CD4-positive, alpha-beta T cell (primary cell): ENCODE measurements around the gene CCNI2. TPM values are rescaled to one million over a fixed set of nuclear protein-coding genes. Genes with fewer than 3 reads are reported as not detected.

Experiments
- ATAC-seq: fragments of 200-7000 bp; cut with Tn5 transposase; one replicate; pipeline ENCODE4 v1.10.0; 2022; ENCODE audit warnings: mild to moderate bottlenecking; ENCODE audit not compliant: poor library complexity
- CTCF ChIA-PET: fragments of 350-600 bp; sonication (Branson Sonifier 250); formaldehyde crosslinking; loops from one replicate; lab custom pipeline; 2021; ENCODE audit warnings: antibody characterized with exemption, inconsistent platforms; lab: Charles Lee
- POLR2A ChIA-PET: fragments of 350-600 bp; sonication (Branson Sonifier 250); formaldehyde crosslinking; loops from one replicate; lab custom pipeline; 2021; ENCODE audit warnings: antibody characterized with exemption, inconsistent platforms; lab: Charles Lee
- DNase-seq, 14 experiments: peaks; one replicate each; pipeline ENCODE4 v3.0.0-alpha.2; 2013 to 2020; ENCODE audit warnings: mixed read lengths in 2 of 14
- H3K27ac ChIP-seq, 2 donors: one replicate each; pipeline versions ENCODE4 v1.5.1 to v1.7.0; 2013; ENCODE audit warnings: low read length in 2 of 2, low read depth in 1 of 2, mild to moderate bottlenecking in 1 of 2
- H3K27me3 ChIP-seq, 2 experiments: 1 replicate in 1 of 2; 2 replicates in 1 of 2; pipeline versions ENCODE4 v1.6.1 to v1.7.0; 2013; ENCODE audit warnings: low read length in 2 of 2, control low read depth in 1 of 2, mild to moderate bottlenecking in 1 of 2, moderate library complexity in 1 of 2; ENCODE audit not compliant: insufficient read depth in 2 of 2, control insufficient read depth in 1 of 2
- H3K36me3 ChIP-seq: one replicate; pipeline ENCODE4 v1.6.1; 2013; ENCODE audit warnings: low read length, control low read depth; ENCODE audit not compliant: insufficient read depth
- H3K4me1 ChIP-seq: one replicate; pipeline ENCODE4 v1.6.1; 2013; ENCODE audit warnings: low read length, control low read depth; ENCODE audit not compliant: insufficient read depth
- H3K4me3 ChIP-seq: one replicate; pipeline ENCODE4 v1.5.1; 2013; ENCODE audit warnings: mild to moderate bottlenecking, low read length, moderate library complexity
- H3K9me3 ChIP-seq, 2 experiments: 1 replicate in 1 of 2; 2 replicates in 1 of 2; pipeline versions ENCODE4 v1.6.1 to v1.7.0; 2013; ENCODE audit warnings: low read length in 2 of 2, mild to moderate bottlenecking in 2 of 2, control low read depth in 1 of 2, moderate library complexity in 1 of 2; ENCODE audit not compliant: control insufficient read depth in 1 of 2, insufficient read depth in 1 of 2
- H3K27ac Mint-ChIP-seq: one replicate; pipeline ENCODE4 v1.8.0; 2020; ENCODE audit warnings: mixed read lengths
- H3K27me3 Mint-ChIP-seq: one replicate; pipeline ENCODE4 v1.8.0; 2021; ENCODE audit warnings: mixed read lengths
- H3K36me3 Mint-ChIP-seq: one replicate; pipeline ENCODE4 v1.8.0; 2021; ENCODE audit warnings: low read depth, mixed read lengths
- H3K4me1 Mint-ChIP-seq: one replicate; pipeline ENCODE4 v1.8.0; 2021; ENCODE audit warnings: low read depth, mixed read lengths
- H3K4me3 Mint-ChIP-seq: one replicate; pipeline ENCODE4 v1.8.0; 2020; ENCODE audit warnings: mild to moderate bottlenecking, mixed read lengths
- H3K9me3 Mint-ChIP-seq: one replicate; pipeline ENCODE4 v1.8.0; 2020; ENCODE audit warnings: mixed read lengths
- intact Hi-C, 2 experiments: fragments of 100-400 bp; cut with DNase I in 1 of 2; cut with micrococcal nuclease in 1 of 2; formaldehyde crosslinking; loops; one replicate each; pipeline versions ENCODE4 v1.15.1 to v1.9.0; 2023 to 2025; cut with DNase I, micrococcal nuclease
- total RNA-seq, 174 experiments: library from RNA in 2 of 174; stranded (reverse) in 2 of 174; gene quantifications; one replicate each; pipeline ENCODE4 v1.2.3 and lab custom pipeline; 2021 to 2026
- TF ChIP-seq, protein P1 (sequence below): fragments of 200-600 bp; IDR thresholded peaks from one replicate; pipeline ENCODE4 v1.8.0; 2022; ENCODE audit warnings: antibody characterized with exemption, mild to moderate bottlenecking

CCNI2 gene
- total RNA-seq, 2 experiments from 2014 or later = 7.2 to 8.8 TPM

DNA sequence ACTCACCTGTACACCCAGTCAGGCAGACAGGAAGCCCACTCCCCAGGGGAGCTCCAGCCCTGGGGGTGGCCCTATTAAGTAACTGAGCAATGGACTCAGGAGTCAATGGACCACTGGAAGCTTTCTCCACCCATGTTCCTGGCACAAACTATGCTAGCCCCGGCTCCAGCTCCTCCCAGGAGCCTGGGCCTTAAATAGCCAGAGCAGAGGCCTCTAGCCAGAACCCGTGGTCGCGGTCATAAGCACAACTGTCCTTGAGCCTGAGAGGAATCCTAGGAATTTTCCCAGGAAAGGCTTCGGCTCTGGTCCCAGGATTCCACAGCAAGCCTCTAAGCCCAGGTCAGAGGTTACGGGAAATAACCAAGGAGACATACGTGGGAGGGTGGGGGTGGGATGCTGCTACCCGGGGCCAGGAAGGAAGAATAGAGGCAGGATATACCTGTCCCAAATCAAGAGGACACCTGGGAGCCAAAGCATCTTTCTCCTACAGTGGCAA, 24.3 kb downstream of the CCNI2 start:
- Histone ChIP-seq H3K27me3 (no peaks in the 10 kb centered on the region), H3K9me3 (no peaks in the 10 kb centered on the region), H3K4me3 (no peak overlapping the region), H3K36me3 (no peaks in the 10 kb centered on the region), H3K4me1 (peaks cover 11% of the 10 kb centered on the region), H3K27ac (no peak overlapping the region)
- POLR2A ChIA-PET = no interaction called here
- Mint-ChIP-seq H3K36me3 (no peaks in the 10 kb centered on the region), H3K27me3 (peaks cover 6% of the 10 kb centered on the region), H3K4me3 (no peak overlapping the region), H3K4me1 (peaks cover 5% of the 10 kb centered on the region), H3K9me3 (no peaks in the 10 kb centered on the region), H3K27ac (no peak overlapping the region)
- CTCF ChIA-PET = no interaction called here
- DNase-seq (no peak), ATAC-seq (no peak)
- TF ChIP-seq, protein P1, sequence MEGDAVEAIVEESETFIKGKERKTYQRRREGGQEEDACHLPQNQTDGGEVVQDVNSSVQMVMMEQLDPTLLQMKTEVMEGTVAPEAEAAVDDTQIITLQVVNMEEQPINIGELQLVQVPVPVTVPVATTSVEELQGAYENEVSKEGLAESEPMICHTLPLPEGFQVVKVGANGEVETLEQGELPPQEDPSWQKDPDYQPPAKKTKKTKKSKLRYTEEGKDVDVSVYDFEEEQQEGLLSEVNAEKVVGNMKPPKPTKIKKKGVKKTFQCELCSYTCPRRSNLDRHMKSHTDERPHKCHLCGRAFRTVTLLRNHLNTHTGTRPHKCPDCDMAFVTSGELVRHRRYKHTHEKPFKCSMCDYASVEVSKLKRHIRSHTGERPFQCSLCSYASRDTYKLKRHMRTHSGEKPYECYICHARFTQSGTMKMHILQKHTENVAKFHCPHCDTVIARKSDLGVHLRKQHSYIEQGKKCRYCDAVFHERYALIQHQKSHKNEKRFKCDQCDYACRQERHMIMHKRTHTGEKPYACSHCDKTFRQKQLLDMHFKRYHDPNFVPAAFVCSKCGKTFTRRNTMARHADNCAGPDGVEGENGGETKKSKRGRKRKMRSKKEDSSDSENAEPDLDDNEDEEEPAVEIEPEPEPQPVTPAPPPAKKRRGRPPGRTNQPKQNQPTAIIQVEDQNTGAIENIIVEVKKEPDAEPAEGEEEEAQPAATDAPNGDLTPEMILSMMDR = no peak
- intact Hi-C loops = no loop called here

DNA sequence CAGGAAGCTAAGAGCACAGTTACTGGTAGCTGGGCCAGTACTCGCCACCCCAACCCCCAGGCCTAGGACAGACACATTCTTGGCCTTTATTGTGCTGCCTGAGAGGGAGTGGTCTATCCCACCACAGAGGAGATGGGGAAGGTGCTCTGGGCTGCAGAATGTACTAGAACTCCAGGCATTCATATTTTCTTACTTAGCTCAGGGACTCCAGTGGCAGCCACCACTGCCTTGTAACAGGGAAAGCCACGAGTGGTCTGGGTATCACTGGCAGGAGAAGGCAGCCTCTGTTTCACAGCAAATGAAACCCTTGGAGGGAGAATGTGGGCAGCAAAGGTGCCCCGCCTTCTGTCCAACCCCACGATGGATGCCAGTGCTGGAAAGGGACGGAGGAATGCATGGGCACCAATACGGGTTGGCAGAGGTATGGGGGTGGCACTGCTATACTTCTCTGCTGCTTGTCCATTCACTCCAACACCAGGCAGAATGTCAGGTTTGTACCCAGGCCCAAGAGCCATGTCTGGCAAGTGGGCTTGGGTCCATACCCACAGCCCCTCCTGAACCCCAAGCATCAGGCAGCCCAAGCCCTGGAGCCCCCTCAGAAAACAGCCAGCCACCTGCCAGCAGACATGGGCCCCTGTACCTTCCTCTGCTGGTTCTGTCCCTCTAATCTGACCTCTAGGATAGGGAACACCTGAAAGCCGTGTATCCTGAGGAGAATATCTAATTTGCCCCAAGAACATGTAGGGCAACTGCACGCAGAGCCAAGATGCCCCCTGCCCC, 25.3 kb downstream of the CCNI2 start:
- Mint-ChIP-seq H3K9me3 (no peaks in the 10 kb centered on the region), H3K27ac (no peak overlapping the region), H3K36me3 (no peaks in the 10 kb centered on the region), H3K4me3 (no peak overlapping the region), H3K4me1 (peaks cover 5% of the 10 kb centered on the region), H3K27me3 (peaks cover 6% of the 10 kb centered on the region)
- Histone ChIP-seq H3K27me3 (peaks cover 0 to 2% of the 10 kb centered on the region in 2 experiments), H3K27ac (no peak overlapping the region), H3K4me3 (no peak overlapping the region), H3K4me1 (peaks cover 15% of the 10 kb centered on the region), H3K36me3 (no peaks in the 10 kb centered on the region), H3K9me3 (no peaks in the 10 kb centered on the region)
- intact Hi-C loops = no loop called here
- TF ChIP-seq, protein P1 = no peak
- ATAC-seq (no peak), DNase-seq (no peak)
- CTCF ChIA-PET = interaction anchor here (0.6 kb wide), 1 partner anchor 25 kb away, joined by 3 read pairs; no protein-coding TSS in a partner anchor
- POLR2A ChIA-PET = interaction anchor here (0.8 kb wide), 1 partner anchor 282 kb away, joined by 3 read pairs; no protein-coding TSS in a partner anchor

DNA sequence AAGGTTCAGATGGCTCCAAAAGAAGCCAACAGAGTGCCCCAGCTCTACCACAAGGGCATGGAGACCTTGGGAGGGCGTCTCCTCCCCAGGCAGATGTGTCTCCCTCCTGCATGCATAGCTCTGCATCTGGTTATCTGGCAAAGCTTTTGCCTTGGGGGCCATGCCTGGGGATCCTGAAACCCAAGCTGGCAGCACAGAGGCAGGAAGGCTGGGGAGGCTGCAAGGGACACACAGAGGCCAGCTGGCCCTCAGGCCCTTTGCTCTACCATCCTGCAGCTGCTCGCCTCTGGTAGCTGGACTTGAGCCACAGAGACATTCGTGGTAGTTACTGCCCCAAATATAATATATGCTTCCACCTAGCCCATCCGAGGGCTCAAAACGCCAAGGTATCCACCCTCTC, 25.9 kb downstream of the CCNI2 start:
- intact Hi-C loops = no loop called here
- no peak overlapping the region for H3K4me3 Mint-ChIP-seq
- no peak overlapping the region for H3K27ac ChIP-seq

More for the DNA sequence above, 25.9 kb downstream of the CCNI2 start:
- DNase-seq (no peak), ATAC-seq (no peak)
- TF ChIP-seq, protein P1 = no peak
- H3K9me3 ChIP-seq = no peaks in the 10 kb centered on the region
- CTCF ChIA-PET = interaction anchor here (0.6 kb wide), 1 partner anchor 24 kb away, joined by 3 read pairs; no protein-coding TSS in a partner anchor
- no peaks in the 10 kb centered on the region for H3K36me3 Mint-ChIP-seq
- no peaks in the 10 kb centered on the region for H3K9me3 Mint-ChIP-seq
- peaks cover 21% of the 10 kb centered on the region for H3K4me1 ChIP-seq
- POLR2A ChIA-PET = interaction anchor here (0.8 kb wide), 1 partner anchor 283 kb away, joined by 3 read pairs; no protein-coding TSS in a partner anchor
- no peak overlapping the region for H3K4me3 ChIP-seq
- H3K36me3 ChIP-seq = no peaks in the 10 kb centered on the region
- H3K4me1 Mint-ChIP-seq = peaks cover 10% of the 10 kb centered on the region
- H3K27me3 ChIP-seq = peaks cover 3 to 6% of the 10 kb centered on the region in 2 experiments
- no peak overlapping the region for H3K27ac Mint-ChIP-seq
- H3K27me3 Mint-ChIP-seq = peaks cover 11% of the 10 kb centered on the region
